ENCODE data around the gene POLA1.

DNA sequence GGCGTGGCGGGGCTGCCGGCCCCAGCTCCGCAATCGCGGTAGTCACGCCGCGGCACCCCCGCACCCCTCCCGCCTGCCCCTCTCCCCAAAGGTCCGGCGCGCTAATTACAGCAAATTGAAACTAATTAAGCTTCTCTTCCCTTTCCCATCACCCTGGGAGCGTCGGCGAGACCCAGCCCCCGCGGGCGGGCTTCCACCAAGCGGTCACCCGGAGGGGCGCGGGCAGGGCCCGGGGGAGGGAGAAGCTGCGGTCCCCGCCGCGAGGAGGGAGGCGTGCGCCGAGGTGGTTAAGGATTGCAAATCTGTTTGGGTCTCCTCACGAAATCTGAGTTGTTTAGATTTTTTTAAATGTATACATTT is 308.9 kb downstream of the POLA1 start:
- TF ChIP-seq POLR2A (IDR thresholded peaks at IDR 0.05) (no peak), POLR2AphosphoS5 (IDR thresholded peaks at IDR 0.05) (no peak), EP300 (IDR thresholded peaks at IDR 0.05) (no peak)
- TF ChIP-seq, protein P1, sequence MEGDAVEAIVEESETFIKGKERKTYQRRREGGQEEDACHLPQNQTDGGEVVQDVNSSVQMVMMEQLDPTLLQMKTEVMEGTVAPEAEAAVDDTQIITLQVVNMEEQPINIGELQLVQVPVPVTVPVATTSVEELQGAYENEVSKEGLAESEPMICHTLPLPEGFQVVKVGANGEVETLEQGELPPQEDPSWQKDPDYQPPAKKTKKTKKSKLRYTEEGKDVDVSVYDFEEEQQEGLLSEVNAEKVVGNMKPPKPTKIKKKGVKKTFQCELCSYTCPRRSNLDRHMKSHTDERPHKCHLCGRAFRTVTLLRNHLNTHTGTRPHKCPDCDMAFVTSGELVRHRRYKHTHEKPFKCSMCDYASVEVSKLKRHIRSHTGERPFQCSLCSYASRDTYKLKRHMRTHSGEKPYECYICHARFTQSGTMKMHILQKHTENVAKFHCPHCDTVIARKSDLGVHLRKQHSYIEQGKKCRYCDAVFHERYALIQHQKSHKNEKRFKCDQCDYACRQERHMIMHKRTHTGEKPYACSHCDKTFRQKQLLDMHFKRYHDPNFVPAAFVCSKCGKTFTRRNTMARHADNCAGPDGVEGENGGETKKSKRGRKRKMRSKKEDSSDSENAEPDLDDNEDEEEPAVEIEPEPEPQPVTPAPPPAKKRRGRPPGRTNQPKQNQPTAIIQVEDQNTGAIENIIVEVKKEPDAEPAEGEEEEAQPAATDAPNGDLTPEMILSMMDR (IDR thresholded peaks at IDR 0.05) = no peak
